HepG2 (cell line): ENCODE data around the gene SETD1A. TPM values are rescaled to one million over a fixed set of nuclear protein-coding genes. Genes with fewer than 3 reads are reported as not detected.

Experiments
- ADNP ChIP-seq: sonication (generic); formaldehyde crosslinking; IDR thresholded peaks from 2 replicates; pipeline ENCODE4 v1.4.0; 2020; ENCODE audit warnings: missing genetic modification reagents
- BATF2 ChIP-seq: sonication (generic); formaldehyde crosslinking; IDR thresholded peaks from 2 replicates; pipeline ENCODE4 v1.8.0; 2022; ENCODE audit warnings: mild to moderate bottlenecking, missing genetic modification reagents, moderate library complexity
- DNMT1 ChIP-seq: sonication (generic); formaldehyde crosslinking; IDR thresholded peaks from 2 replicates; pipeline ENCODE4 v1.5.1; 2020; ENCODE audit warnings: mild to moderate bottlenecking, missing genetic modification reagents
- FOXC1 ChIP-seq: sonication (generic); formaldehyde crosslinking; IDR thresholded peaks from 2 replicates; pipeline ENCODE4 v1.8.0; 2022; ENCODE audit warnings: mild to moderate bottlenecking, missing genetic modification reagents, borderline replicate concordance
- GLI4 ChIP-seq: sonication (generic); formaldehyde crosslinking; IDR thresholded peaks from 2 replicates; pipeline ENCODE4 v1.5.1; 2020; ENCODE audit warnings: missing genetic modification reagents, mild to moderate bottlenecking, moderate library complexity, borderline replicate concordance
- IRF9 ChIP-seq: sonication (generic); formaldehyde crosslinking; IDR thresholded peaks from 2 replicates; pipeline ENCODE4 v1.8.0; 2022; ENCODE audit warnings: missing genetic modification reagents, mild to moderate bottlenecking, borderline replicate concordance
- LBX2 ChIP-seq: sonication (generic); formaldehyde crosslinking; IDR thresholded peaks from 2 replicates; pipeline ENCODE4 v1.5.0; 2020; ENCODE audit warnings: missing genetic modification reagents, mild to moderate bottlenecking, borderline replicate concordance
- MAF1 ChIP-seq: sonication (generic); formaldehyde crosslinking; IDR thresholded peaks from 2 replicates; pipeline ENCODE4 v1.5.0; 2020; ENCODE audit warnings: missing genetic modification reagents, borderline replicate concordance
- MAFF ChIP-seq: IDR thresholded peaks from 2 replicates; pipeline ENCODE4 v1.6.1; 2011; ENCODE audit warnings: low read depth, low read length, improper control_type of control experiment
- MTF1 ChIP-seq: sonication (generic); formaldehyde crosslinking; IDR thresholded peaks from 2 replicates; pipeline ENCODE4 v1.5.0; 2020; ENCODE audit warnings: missing genetic modification reagents
- PCBP1 ChIP-seq: fragments of 200-400 bp; formaldehyde crosslinking; IDR thresholded peaks from 2 replicates; pipeline ENCODE4 v1.6.1; 2017; ENCODE audit warnings: mild to moderate bottlenecking, low read depth, low read length, borderline replicate concordance
- REXO4 ChIP-seq: sonication (generic); formaldehyde crosslinking; IDR thresholded peaks from 2 replicates; pipeline ENCODE4 v1.8.0; 2022; ENCODE audit warnings: missing genetic modification reagents, mild to moderate bottlenecking, borderline replicate concordance
- TEAD2 ChIP-seq: sonication (generic); formaldehyde crosslinking; IDR thresholded peaks from 2 replicates; pipeline ENCODE4 v1.9.0; 2021; ENCODE audit warnings: missing genetic modification reagents
- TFDP1 ChIP-seq: IDR thresholded peaks from 2 replicates; pipeline ENCODE4 v1.6.1; 2016; ENCODE audit warnings: missing compliant biosample characterization, missing genetic modification reagents, borderline replicate concordance
- THAP7 ChIP-seq: sonication (generic); formaldehyde crosslinking; IDR thresholded peaks from 2 replicates; pipeline ENCODE4 v1.8.1; 2023; ENCODE audit warnings: mild to moderate bottlenecking, missing genetic modification reagents
- ZFAT ChIP-seq: sonication (generic); formaldehyde crosslinking; conservative IDR thresholded peaks from 2 replicates; pipeline ENCODE4 v1.8.1; 2023; ENCODE audit warnings: missing genetic modification reagents, inconsistent platforms
- ZFP62 ChIP-seq: sonication (generic); formaldehyde crosslinking; IDR thresholded peaks from 2 replicates; pipeline ENCODE4 v1.4.0; 2020; ENCODE audit warnings: missing genetic modification reagents
- ZNF331 ChIP-seq: sonication (generic); formaldehyde crosslinking; IDR thresholded peaks from 2 replicates; pipeline ENCODE4 v1.4.0; 2020; ENCODE audit warnings: missing genetic modification reagents
- ZNF501 ChIP-seq: sonication (generic); formaldehyde crosslinking; IDR thresholded peaks from 2 replicates; pipeline ENCODE4 v1.5.1; 2020; ENCODE audit warnings: mild to moderate bottlenecking, moderate library complexity, missing genetic modification reagents
- ZNF513 ChIP-seq: sonication (generic); formaldehyde crosslinking; conservative IDR thresholded peaks from 2 replicates; pipeline ENCODE4 v1.5.0; 2020; ENCODE audit warnings: missing genetic modification reagents
- ZNF567 ChIP-seq: sonication (generic); formaldehyde crosslinking; IDR thresholded peaks from 2 replicates; pipeline ENCODE4 v1.8.1; 2023; ENCODE audit warnings: mild to moderate bottlenecking, missing genetic modification reagents, borderline replicate concordance
- ZNF644 ChIP-seq: IDR thresholded peaks from 2 replicates; pipeline ENCODE4 v1.6.1; 2016; ENCODE audit warnings: low read depth
- ZNF841 ChIP-seq: sonication (generic); formaldehyde crosslinking; IDR thresholded peaks from 2 replicates; pipeline ENCODE4 v1.8.1; 2023; ENCODE audit warnings: missing genetic modification reagents, borderline replicate concordance
- ZSCAN21 ChIP-seq: sonication (generic); formaldehyde crosslinking; IDR thresholded peaks from 2 replicates; pipeline ENCODE4 v1.8.0; 2022; ENCODE audit warnings: mild to moderate bottlenecking, missing genetic modification reagents, moderate library complexity, borderline replicate concordance
- polyA plus RNA-seq, 8 experiments: library from polyadenylated mRNA; depleted of rRNA in 3 of 8; stranded (reverse) in 7 of 8; unstranded in 1 of 8; fragments of >200 nt; fragmentation: Illumina TruSeq in 4 of 8; extraction: Trizol in 4 of 8; gene quantifications; 2 replicates each; pipeline versions ENCODE4 v1.2.1 to v1.2.3, GENCODE V29; 2011 to 2016; ENCODE audit warnings: low read depth in 4 of 8, missing spikeins in 1 of 8, mixed read lengths in 1 of 8; ENCODE audit not compliant: insufficient read depth in 1 of 8
- total RNA-seq, 5 experiments: library from RNA; depleted of rRNA; stranded (reverse); fragments of >200 nt; fragmentation: Illumina TruSeq; extraction: Trizol; gene quantifications; 2 replicates each; pipeline ENCODE4 v1.2.3, GENCODE V29; 2016; ENCODE audit warnings: low read depth in 1 of 5

Gene SETD1A
- total and polyA plus RNA-seq, 2 of the 13 experiments (the other 11 are each of a cell fraction or from before 2014, with no cell fraction given), result 3.8 to 5.6 TPM

- TF ChIP-seq ZNF331 (peak; percentile 53; the same call in 1 of the 2 replicates), DNMT1 (peak; percentile 66; the same call in 1 of the 2 replicates), ZFAT (CRISPR knock-in tag) (no peak), ADNP (CRISPR knock-in tag) (peak; percentile 61; the same call in 1 of the 2 replicates), GLI4 (CRISPR knock-in tag) (0 out of 2 replicates have a peak, but pooled peaks have one; percentile 93), TEAD2 (CRISPR knock-in tag) (peak; percentile 92), TFDP1 (CRISPR knock-in tag) (peak; percentile 74), ZNF644 (CRISPR knock-in tag) (no peak), ZNF567 (CRISPR knock-in tag) (peak; percentile 49; the same call in 1 of the 2 replicates), REXO4 (0 out of 2 replicates have a peak, but pooled peaks have one; percentile 51), THAP7 (CRISPR knock-in tag) (peak; percentile 95), ZFP62 (CRISPR knock-in tag) (no peak), MAF1 (0 out of 2 replicates have a peak, but pooled peaks have one; percentile 7), IRF9 (CRISPR knock-in tag) (peak; percentile 92), LBX2 (CRISPR knock-in tag) (peak; percentile 16; the same call in 1 of the 2 replicates), ZNF841 (no peak), MTF1 (CRISPR knock-in tag) (peak; percentile 61; the same call in 1 of the 2 replicates), ZNF513 (CRISPR knock-in tag) (0 out of 2 replicates have a peak, but pooled peaks have one; percentile 72), ZSCAN21 (CRISPR knock-in tag) (peak; percentile 71), PCBP1 (peak; percentile 16; the same call in 1 of the 2 replicates), BATF2 (no peak), FOXC1 (CRISPR knock-in tag) (peak; percentile 74; the same call in 1 of the 2 replicates), ZNF501 (CRISPR knock-in tag) (peak; percentile 92), MAFF (no peak)
Observed at GRCh38 chr16:30985401-30986128, 28.0 kb downstream of the SETD1A start (continued).
